NOMO-1 treated with dmso at 0.1 percent for 144 hours (cell line): Measurements from ENCODE around the gene HDX.
A peak's percentile ranks its signal among the peaks of the same experiment; 100 is the strongest.
"Not testable (repeated sequence)": the region's sequence is repeated elsewhere in the genome, so short reads cannot be mapped to it uniquely, and the experiment has no call there.

Experiments
- DNase-seq: peaks from one replicate; lab custom pipeline; 2025; ENCODE audit not compliant: unreplicated experiment; lab: John Stamatoyannopoulos, UW

The HDX gene

GRCh38 chrX:84340968-84341367 is 161.3 kb downstream of the HDX start:
- DNase-seq = no peak

- peak; percentile 24 for DNase-seq
Measured at GRCh38 chrX:84339507-84340364, 162.5 kb downstream of the HDX start.

- DNase-seq = no peak
Measured at GRCh38 chrX:84336646-84337045, 165.6 kb downstream of the HDX start.

GRCh38 chrX:84335121-84335520 is 167.1 kb downstream of the HDX start:
- DNase-seq = no peak

- no peak for DNase-seq
Measured at GRCh38 chrX:84322083-84322827, 180.0 kb downstream of the HDX start.

GRCh38 chrX:84320614-84321013 is 181.6 kb downstream of the HDX start:
- no peak for DNase-seq

GRCh38 chrX:84320023-84320422 is 182.2 kb downstream of the HDX start:
- no peak for DNase-seq

- no peak for DNase-seq
Measured at GRCh38 chrX:84318661-84319060, 183.6 kb downstream of the HDX start.

- not testable (repeated sequence) for DNase-seq
Measured at GRCh38 chrX:84315946-84316345, 186.3 kb downstream of the HDX start.
